IMR-90 (cell line): Measurements from ENCODE around the gene GSTA5. TPM values are rescaled to one million over a fixed set of nuclear protein-coding genes. Genes with fewer than 3 reads are reported as not detected.

Source experiments
- ATAC-seq: fragments of 200-7000 bp; cut with Tn5 transposase; 2 replicates; pipeline ENCODE4 v1.9.1; 2020; ENCODE audit warnings: low read depth, mild to moderate bottlenecking, moderate library complexity
- BruUV-seq: library from RNA; stranded (reverse); fragments of 400-500 nt; replicated peaks from 2 replicates; lab custom pipeline; 2021; lab: Mats Ljungman, UMichigan
- CTCF ChIA-PET: fragments of 300-600 bp; formaldehyde crosslinking; extraction: SDS; loops from one replicate; lab custom pipeline; 2021; ENCODE audit warnings: antibody characterized with exemption; lab: Yijun Ruan, JAX
- POLR2A ChIA-PET: fragments of 300-600 bp; sonication (Branson Sonifier 250); formaldehyde crosslinking; loops from one replicate; lab custom pipeline; 2022; ENCODE audit warnings: antibody characterized with exemption; ENCODE audit not compliant: unreplicated experiment; lab: Charles Lee
- DNase-seq: peaks from one replicate; pipeline ENCODE4 v3.0.0; 2013
- H2AFZ ChIP-seq: replicated peaks from 2 replicates; pipeline ENCODE3; 2013; ENCODE audit warnings: low read length, mild to moderate bottlenecking; ENCODE audit not compliant: poor library complexity
- H2AK5ac ChIP-seq: 2 replicates; pipeline ENCODE4 v1.6.1; 2013; ENCODE audit warnings: low read depth, low read length, inconsistent platforms
- H2AK9ac ChIP-seq: replicated peaks from 2 replicates; pipeline ENCODE3; 2013; ENCODE audit warnings: mild to moderate bottlenecking, low read depth, low read length, moderate library complexity; ENCODE audit not compliant: poor library complexity
- H2BK120ac ChIP-seq: 2 replicates; pipeline ENCODE4 v1.6.1; 2013; ENCODE audit warnings: low read depth, low read length, inconsistent platforms
- H2BK15ac ChIP-seq: 3 replicates; pipeline ENCODE4 v1.6.1; 2013; ENCODE audit warnings: low read depth, low read length, inconsistent platforms
- H2BK20ac ChIP-seq: 2 replicates; pipeline ENCODE4 v1.6.1; 2013; ENCODE audit warnings: low read depth, mild to moderate bottlenecking, inconsistent platforms, low read length, moderate library complexity
- H2BK5ac ChIP-seq: 2 replicates; pipeline ENCODE4 v1.6.1; 2013; ENCODE audit warnings: mild to moderate bottlenecking, low read depth, low read length, inconsistent platforms; ENCODE audit not compliant: poor library complexity, severe bottlenecking
- H3K14ac ChIP-seq: replicated peaks from 2 replicates; pipeline ENCODE4 v1.6.1; 2013; ENCODE audit warnings: low read depth, low read length, inconsistent platforms
- H3K18ac ChIP-seq: 2 replicates; pipeline ENCODE4 v1.6.1; 2013; ENCODE audit warnings: low read depth, low read length, control low read depth
- H3K23ac ChIP-seq: 2 replicates; pipeline ENCODE4 v1.6.1; 2013; ENCODE audit warnings: low read depth, low read length, inconsistent platforms
- H3K27ac ChIP-seq: 2 replicates; pipeline ENCODE4 v1.5.1; 2013; ENCODE audit warnings: mild to moderate bottlenecking, control low read depth, low read length; ENCODE audit not compliant: insufficient read depth
- H3K27me3 ChIP-seq: 2 replicates; pipeline ENCODE4 v1.6.1; 2013; ENCODE audit warnings: low read length; ENCODE audit not compliant: control insufficient read depth, insufficient read depth
- H3K36me3 ChIP-seq: 2 replicates; pipeline ENCODE4 v1.6.1; 2013; ENCODE audit warnings: low read length, mixed read lengths; ENCODE audit not compliant: control insufficient read depth, insufficient read depth
- H3K4ac ChIP-seq: 2 replicates; pipeline ENCODE4 v1.6.1; 2013; ENCODE audit warnings: low read depth, low read length, inconsistent platforms
- H3K4me1 ChIP-seq: 2 replicates; pipeline ENCODE4 v1.6.1; 2013; ENCODE audit warnings: low read length, mixed read lengths; ENCODE audit not compliant: control insufficient read depth, insufficient read depth
- H3K4me2 ChIP-seq: 2 replicates; pipeline ENCODE4 v1.6.1; 2013; ENCODE audit warnings: low read depth, mild to moderate bottlenecking, control low read depth, low read length, moderate library complexity
- H3K4me3 ChIP-seq: 2 replicates; pipeline ENCODE4 v1.5.1; 2013; ENCODE audit warnings: low read depth, mild to moderate bottlenecking, control low read depth, low read length, moderate library complexity; ENCODE audit not compliant: insufficient read depth
- H3K56ac ChIP-seq: 2 replicates; pipeline ENCODE4 v1.6.1; 2013; ENCODE audit warnings: low read length, inconsistent platforms; ENCODE audit not compliant: insufficient read depth; ENCODE audit errors: extremely low read depth
- H3K79me1 ChIP-seq, 2 experiments: 2 replicates each; pipeline ENCODE4 v1.6.1; 2013; ENCODE audit warnings: low read length in 2 of 2, inconsistent platforms in 1 of 2, low read depth in 1 of 2
- H3K9ac ChIP-seq: 2 replicates; pipeline ENCODE4 v1.6.1; 2013; ENCODE audit warnings: low read depth, low read length, control low read depth
- H3K9me1 ChIP-seq: 2 replicates; pipeline ENCODE4 v1.6.1; 2013; ENCODE audit warnings: low read length, inconsistent platforms; ENCODE audit not compliant: insufficient read depth
- H3K9me3 ChIP-seq: 2 replicates; pipeline ENCODE4 v1.6.1; 2013; ENCODE audit warnings: low read length; ENCODE audit not compliant: control insufficient read depth, insufficient read depth
- H4K20me1 ChIP-seq: 2 replicates; pipeline ENCODE4 v1.6.1; 2013; ENCODE audit warnings: low read length, inconsistent platforms; ENCODE audit not compliant: insufficient read depth
- H4K5ac ChIP-seq: 2 replicates; pipeline ENCODE4 v1.6.1; 2013; ENCODE audit warnings: mild to moderate bottlenecking, low read depth, low read length, control low read depth
- H4K8ac ChIP-seq, 2 experiments: 2 replicates each; pipeline ENCODE4 v1.6.1; 2013; ENCODE audit warnings: low read depth in 2 of 2, low read length in 2 of 2, control low read depth in 1 of 2, inconsistent platforms in 1 of 2
- H4K91ac ChIP-seq: 2 replicates; pipeline ENCODE4 v1.6.1; 2013; ENCODE audit warnings: low read depth, low read length, inconsistent platforms; ENCODE audit not compliant: insufficient read depth
- BHLHE40 ChIP-seq: fragments of 150-350 bp; IDR thresholded peaks from 2 replicates; pipeline ENCODE4 v1.6.1; 2016; ENCODE audit warnings: mild to moderate bottlenecking, low read depth, low read length
- WGBS, 2 experiments: methylation state at CpG; one replicate each; pipeline versions ENCODE4 v1.1.5 to v1.1.7; 2013; ENCODE audit warnings: missing lambda C conversion rate in 2 of 2; ENCODE audit not compliant: insufficient read length in 1 of 2; ENCODE audit errors: extremely low coverage in 2 of 2; 5-methylcytosine and 5-hydroxymethylcytosine counted together
- dilution Hi-C: fragments of 300-500 bp; cut with HindIII; formaldehyde crosslinking; loops from one replicate; pipeline ENCODE4 v1.14.3; 2018; ENCODE audit warnings: low sequenced_read_pairs; ENCODE audit not compliant: unreplicated experiment
- in situ Hi-C: fragments of 300-500 bp; cut with MboI; formaldehyde crosslinking; loops from 3 replicates; pipeline ENCODE4 v1.14.3; 2019; ENCODE audit warnings: low sequenced_read_pairs, inconsistent platforms, mixed read lengths
- intact Hi-C: fragments of 100-400 bp; cut with micrococcal nuclease; formaldehyde crosslinking; loops from 2 replicates; pipeline ENCODE4 v1.10.0; 2022
- polyA plus RNA-seq, 3 experiments: library from polyadenylated mRNA; depleted of rRNA; stranded (reverse); fragments of >200 nt; gene quantifications; 2 replicates each; pipeline ENCODE4 v1.2.3, GENCODE V29; 2012; ENCODE audit warnings: low replicate concordance in 1 of 3
- total RNA-seq: library from RNA; depleted of rRNA; stranded (reverse); fragments of >200 nt; gene quantifications from 2 replicates; pipeline ENCODE4 v1.2.3, GENCODE V29; 2012

The GSTA5 gene
- total and polyA plus RNA-seq, 2 of the 4 experiments (the other 2 are of a cell fraction) = not detected

GRCh38 chr6:52787917-52788316, 52.7 kb downstream of the GSTA5 start:
- H3K4me1 ChIP-seq = peaks cover 9% of the 10 kb centered on the region
- H3K4me2 ChIP-seq = no peak overlapping the region
- H3K4me3 ChIP-seq = no peak overlapping the region
- no peak overlapping the region for H3K23ac ChIP-seq
- no peak overlapping the region for H2AFZ ChIP-seq
- no peak overlapping the region for H2BK120ac ChIP-seq
- ChIA-PET CTCF (no interaction called here), POLR2A (no interaction called here)
- H3K27ac ChIP-seq = no peak overlapping the region
- H3K4ac ChIP-seq = no peak overlapping the region
- H2AK9ac ChIP-seq = no peak overlapping the region
- no peaks in the 10 kb centered on the region for H4K20me1 ChIP-seq
- no peak for TF ChIP-seq BHLHE40
- H2AK5ac ChIP-seq = no peak overlapping the region
- no peak overlapping the region for H2BK15ac ChIP-seq
- H2BK5ac ChIP-seq = no peak overlapping the region
- H3K18ac ChIP-seq = no peak overlapping the region
- no peak overlapping the region for H4K8ac ChIP-seq
- in situ Hi-C loops (loop anchor here (5.0 kb wide), 1 partner anchor 39 kb away; no protein-coding TSS in a partner anchor), intact Hi-C loops (no loop called here), dilution Hi-C loops (no loop called here)
- H3K56ac ChIP-seq = no peak overlapping the region
- H3K9me3 ChIP-seq = 0 out of 2 replicates have a peak, but pooled peaks cover 2% of the 10 kb centered on the region
- no peak overlapping the region for H4K91ac ChIP-seq
- no TSS peak for BruUV-seq
- no peak for DNase-seq
- no peak overlapping the region for H2BK20ac ChIP-seq
- H3K9me1 ChIP-seq = peaks cover 8% of the 10 kb centered on the region
- H3K14ac ChIP-seq = no peak overlapping the region
- no CpG with 5 or more reads among the region's 3 CpGs for WGBS, 2 experiments
- H3K79me1 ChIP-seq = no peaks in the 10 kb centered on the region
- ATAC-seq = no peak
- H3K36me3 ChIP-seq = no peaks in the 10 kb centered on the region
- H3K9ac ChIP-seq = no peak overlapping the region
- H3K27me3 ChIP-seq = no peaks in the 10 kb centered on the region
- H4K5ac ChIP-seq = no peak overlapping the region
